Liver (tissue), 9 donors: ENCODE data around the gene ST3GAL5. TPM values are rescaled to one million over a fixed set of nuclear protein-coding genes. Genes with fewer than 3 reads are reported as not detected.
A peak's percentile ranks its signal among the peaks of the same experiment; 100 is the strongest.

Experiments
- DNase-seq: peaks from one replicate; pipeline ENCODE4 v3.0.0-alpha.2; 2017; ENCODE audit warnings: low spot score
- H3K27ac ChIP-seq, 2 donors: one replicate each; pipeline ENCODE4 v1.7.0; 2013; ENCODE audit warnings: inconsistent platforms in 2 of 2, low read length in 2 of 2, control low read depth in 1 of 2, low read depth in 1 of 2, mild to moderate bottlenecking in 1 of 2
- H3K27me3 ChIP-seq, 4 donors: one replicate each; pipeline versions ENCODE4 v1.6.1 to v1.7.0; 2013; ENCODE audit warnings: low read length in 3 of 4, inconsistent platforms in 1 of 4, mild to moderate bottlenecking in 1 of 4, moderate library complexity in 1 of 4; ENCODE audit not compliant: control insufficient read depth in 4 of 4, insufficient read depth in 4 of 4
- H3K36me3 ChIP-seq, 4 donors: one replicate each; pipeline versions ENCODE4 v1.6.1 to v1.7.0; 2013; ENCODE audit warnings: low read length in 3 of 4, mild to moderate bottlenecking in 3 of 4, low read depth in 1 of 4, moderate library complexity in 1 of 4; ENCODE audit not compliant: control insufficient read depth in 4 of 4, insufficient read depth in 3 of 4
- H3K4me1 ChIP-seq, 4 donors: one replicate each; pipeline versions ENCODE4 v1.6.1 to v1.7.0; 2013; ENCODE audit warnings: low read length in 3 of 4, mild to moderate bottlenecking in 3 of 4, moderate library complexity in 1 of 4; ENCODE audit not compliant: control insufficient read depth in 4 of 4, insufficient read depth in 4 of 4
- H3K4me3 ChIP-seq, 3 donors: one replicate each; pipeline versions ENCODE4 v1.6.1 to v1.7.0; 2013; ENCODE audit warnings: low read length in 3 of 3, control low read depth in 1 of 3, low read depth in 1 of 3, mild to moderate bottlenecking in 1 of 3
- H3K9ac ChIP-seq, 2 donors: one replicate each; pipeline ENCODE4 v1.7.0; 2013; ENCODE audit warnings: low read length in 2 of 2, mild to moderate bottlenecking in 2 of 2, moderate library complexity in 2 of 2, control low read depth in 1 of 2, low read depth in 1 of 2
- H3K9me3 ChIP-seq, 4 donors: one replicate each; pipeline versions ENCODE4 v1.6.1 to v1.7.0; 2013; ENCODE audit warnings: low read length in 3 of 4; ENCODE audit not compliant: control insufficient read depth in 4 of 4
- ATF3 ChIP-seq: IDR thresholded peaks from 2 replicates; pipeline ENCODE4 v1.6.1; 2016; ENCODE audit warnings: antibody characterized with exemption
- CTCF ChIP-seq: fragments of 150-350 bp; IDR thresholded peaks from 2 replicates; pipeline ENCODE4 v1.5.1; 2017; ENCODE audit warnings: improper control_type of control experiment, low read depth, low read length; ENCODE audit not compliant: missing input control
- EGR1 ChIP-seq, 2 donors: IDR thresholded peaks; 2 replicates each; pipeline ENCODE4 v1.6.1; 2016 to 2018; ENCODE audit warnings: antibody characterized with exemption in 2 of 2, low read depth in 2 of 2
- FOXA1 ChIP-seq: IDR thresholded peaks from 2 replicates; pipeline ENCODE4 v1.6.1; 2016; ENCODE audit warnings: antibody characterized with exemption
- FOXA2 ChIP-seq: IDR thresholded peaks from 2 replicates; pipeline ENCODE4 v1.6.1; 2016; ENCODE audit warnings: antibody characterized with exemption
- GABPA ChIP-seq, 2 donors: IDR thresholded peaks in 1 of 2; conservative IDR thresholded peaks in 1 of 2; 2 replicates each; pipeline ENCODE4 v1.6.1; 2016; ENCODE audit warnings: antibody characterized with exemption in 2 of 2, mild to moderate bottlenecking in 1 of 2, moderate library complexity in 1 of 2
- HNF4A ChIP-seq, 2 donors: conservative IDR thresholded peaks; 2 replicates each; pipeline ENCODE4 v1.6.1; 2016; ENCODE audit warnings: antibody characterized with exemption in 2 of 2, mild to moderate bottlenecking in 2 of 2
- HNF4G ChIP-seq: IDR thresholded peaks from 2 replicates; pipeline ENCODE4 v1.6.1; 2016; ENCODE audit warnings: antibody characterized with exemption
- JUND ChIP-seq, 2 donors: IDR thresholded peaks; 2 replicates each; pipeline ENCODE4 v1.6.1; 2016; ENCODE audit warnings: antibody characterized with exemption in 2 of 2
- NR2F2 ChIP-seq: IDR thresholded peaks from 2 replicates; pipeline ENCODE4 v1.6.1; 2016; ENCODE audit warnings: antibody characterized with exemption
- RAD21 ChIP-seq, 2 donors: IDR thresholded peaks; 2 replicates each; pipeline ENCODE4 v1.6.1; 2016; ENCODE audit warnings: antibody characterized with exemption in 2 of 2, mild to moderate bottlenecking in 2 of 2
- REST ChIP-seq: IDR thresholded peaks from 2 replicates; pipeline ENCODE4 v1.6.1; 2016; ENCODE audit warnings: antibody characterized with exemption, mild to moderate bottlenecking
- RXRA ChIP-seq, 2 donors: IDR thresholded peaks; 2 replicates each; pipeline ENCODE4 v1.6.1; 2017 to 2018; ENCODE audit warnings: antibody characterized with exemption in 2 of 2, mild to moderate bottlenecking in 1 of 2
- SP1 ChIP-seq: IDR thresholded peaks from 2 replicates; pipeline ENCODE4 v1.6.1; 2018; ENCODE audit warnings: antibody characterized with exemption, mild to moderate bottlenecking
- TAF1 ChIP-seq: conservative IDR thresholded peaks from 2 replicates; pipeline ENCODE4 v1.6.1; 2016; ENCODE audit warnings: antibody characterized with exemption, mild to moderate bottlenecking
- YY1 ChIP-seq: IDR thresholded peaks from 2 replicates; pipeline ENCODE4 v1.6.1; 2016; ENCODE audit warnings: antibody characterized with exemption, mild to moderate bottlenecking
- ZBTB33 ChIP-seq: IDR thresholded peaks from 2 replicates; pipeline ENCODE4 v1.6.1; 2016; ENCODE audit warnings: antibody characterized with exemption
- WGBS: extraction: QIAGEN DNeasy Blood & Tissue Kit; methylation state at CpG from one replicate; pipeline ENCODE4 v1.1.7; 2013; 5-methylcytosine and 5-hydroxymethylcytosine counted together
- polyA plus RNA-seq, 2 donors: library from polyadenylated mRNA; stranded (reverse) in 1 of 2; unstranded in 1 of 2; fragments of 200-250 nt in 1 of 2; fragments of >200 nt in 1 of 2; fragmentation: Nextera tagmentation in 1 of 2; extraction: Ambion mirVana in 1 of 2; gene quantifications; one replicate each; pipeline versions ENCODE4 v1.2.1 to v1.2.3, GENCODE V29; 2013 to 2015
- total RNA-seq, 2 donors: library from RNA; depleted of rRNA; stranded (reverse); fragments of >200 nt; gene quantifications; one replicate each; pipeline ENCODE4 v1.2.3, GENCODE V29; 2014
- TF ChIP-seq, protein P1 (sequence below): IDR thresholded peaks from 2 replicates; pipeline ENCODE4 v1.6.1; 2016; ENCODE audit warnings: antibody characterized with exemption
- donor health status: healthy.
- donor health status: healthy.
- donor health status: healthy.
- donor health status: healthy.
- donor health status: healthy.

Gene ST3GAL5
- total and polyA plus RNA-seq, 4 donors = 4.5 to 17.0 (median 9.0) TPM

- 36% methylated on average over 4 of the region's 4 CpGs for WGBS
- Histone ChIP-seq H3K9ac (no peak overlapping the region), H3K27ac (peak overlapping the region; percentile 85), H3K27me3 (no peaks in the 10 kb centered on the region), H3K4me1 (peaks cover 12 to 37% (median 22%) of the 10 kb centered on the region in 4 donors), H3K4me3 (no peak overlapping the region), H3K36me3 (no peaks in the 10 kb centered on the region), H3K9me3 (no peaks in the 10 kb centered on the region)
- TF ChIP-seq EGR1 (IDR thresholded peaks at IDR 0.05; ENCODE audit: low read depth in 2 of 2) = peak in 1 of 2 donors; percentile 70
- TF ChIP-seq, protein P1, sequence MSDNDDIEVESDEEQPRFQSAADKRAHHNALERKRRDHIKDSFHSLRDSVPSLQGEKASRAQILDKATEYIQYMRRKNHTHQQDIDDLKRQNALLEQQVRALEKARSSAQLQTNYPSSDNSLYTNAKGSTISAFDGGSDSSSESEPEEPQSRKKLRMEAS = peak; percentile 69
- peak; percentile 82 for TF ChIP-seq ZBTB33
- no peak for TF ChIP-seq FOXA1
- no peak for TF ChIP-seq GABPA (IDR thresholded peaks at IDR 0.05 in 1 of 2, conservative IDR thresholded peaks at IDR 0.05 in 1 of 2)
- TF ChIP-seq JUND (IDR thresholded peaks at IDR 0.05) = peak; percentile 59 to 88
- TF ChIP-seq FOXA2 = peak; percentile 58
- peak; percentile 43 for TF ChIP-seq REST
- TF ChIP-seq HNF4A (conservative IDR thresholded peaks at IDR 0.05) = peak; percentile 84 to 87
- TF ChIP-seq RAD21 (IDR thresholded peaks at IDR 0.05) = peak; percentile 35 to 38
- peak; percentile 53 for TF ChIP-seq YY1
- peak; percentile 90 to 91 for TF ChIP-seq RXRA (IDR thresholded peaks at IDR 0.05)
- no peak for TF ChIP-seq ATF3
- no peak for TF ChIP-seq CTCF
- TF ChIP-seq NR2F2 = peak; percentile 65
- peak; percentile 46 for TF ChIP-seq HNF4G
- TF ChIP-seq TAF1 = no peak
- TF ChIP-seq SP1 = peak; percentile 91
- no peak for DNase-seq
These were observed 82.3 kb downstream of the ST3GAL5 start for GRCh38 chr2:85806358-85807118.
